Activated T-cell treated with anti-CD3 and anti-CD28 coated beads for 1 hour (primary cell): ENCODE results near the gene INS.

Experiments
- DNase-seq: peaks from one replicate; pipeline ENCODE4 v3.0.0-alpha.2; 2020; ENCODE audit warnings: low read depth

Gene INS

DNA sequence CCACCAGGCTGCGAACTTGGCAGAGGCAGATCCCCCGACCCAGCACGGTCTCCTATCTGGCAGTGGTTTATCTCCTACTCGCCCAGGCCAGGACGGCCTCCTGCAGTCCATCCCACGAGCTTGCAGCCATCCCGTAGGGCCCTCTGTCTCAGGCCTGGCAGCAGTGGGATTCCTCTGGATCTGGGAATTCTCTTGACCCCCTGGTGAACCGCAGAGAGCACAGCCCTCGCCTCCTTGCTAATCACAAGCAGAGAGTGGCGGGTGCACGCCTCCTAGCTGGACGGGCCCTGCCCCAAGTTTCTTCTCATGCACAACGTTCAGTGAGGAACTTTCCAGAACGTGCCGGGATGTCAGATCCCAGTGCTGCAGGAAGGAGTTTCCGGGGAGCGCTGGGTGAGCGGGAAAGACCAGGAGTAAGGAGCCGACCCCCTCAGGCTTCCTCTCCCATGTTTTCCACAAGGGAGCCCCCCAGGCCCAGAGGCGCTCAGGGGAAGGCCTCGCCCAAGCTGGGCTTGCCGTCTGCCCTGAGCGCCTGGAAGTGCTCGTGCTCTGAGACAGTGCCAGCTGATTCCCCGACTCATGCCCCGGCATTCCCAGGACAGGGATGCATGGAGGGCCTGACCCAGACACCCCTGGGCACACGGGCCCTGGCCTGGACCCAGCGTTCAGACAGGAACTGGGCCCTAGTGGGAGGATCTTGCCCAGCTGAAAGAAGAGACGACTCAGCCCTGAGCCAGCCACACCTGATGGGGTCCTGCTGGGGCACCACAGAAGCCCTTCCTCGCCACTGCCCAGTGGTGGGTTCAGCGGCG, 46.4 kb downstream of the INS start:
- no peak for DNase-seq

DNA sequence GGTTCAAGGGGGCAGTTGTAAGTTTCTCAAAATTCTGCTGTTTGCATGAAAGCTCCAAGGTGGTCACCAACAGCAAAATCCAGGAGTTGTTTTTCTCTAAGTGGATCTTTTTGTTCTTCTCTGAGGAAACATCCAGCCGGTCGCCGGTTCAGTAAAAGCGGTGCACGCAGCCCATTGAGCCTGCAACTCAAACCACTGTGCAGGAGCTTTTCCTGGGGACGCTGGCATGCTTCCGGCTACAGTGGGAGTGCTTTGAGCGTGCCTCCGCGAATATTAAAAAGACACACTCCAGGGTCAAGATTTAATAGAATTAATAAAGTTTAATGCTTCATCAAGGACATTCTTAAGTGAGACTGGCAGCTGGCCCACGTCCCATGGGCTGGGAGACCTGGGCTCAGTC, 47.2 kb downstream of the INS start:
- DNase-seq = no peak

DNA sequence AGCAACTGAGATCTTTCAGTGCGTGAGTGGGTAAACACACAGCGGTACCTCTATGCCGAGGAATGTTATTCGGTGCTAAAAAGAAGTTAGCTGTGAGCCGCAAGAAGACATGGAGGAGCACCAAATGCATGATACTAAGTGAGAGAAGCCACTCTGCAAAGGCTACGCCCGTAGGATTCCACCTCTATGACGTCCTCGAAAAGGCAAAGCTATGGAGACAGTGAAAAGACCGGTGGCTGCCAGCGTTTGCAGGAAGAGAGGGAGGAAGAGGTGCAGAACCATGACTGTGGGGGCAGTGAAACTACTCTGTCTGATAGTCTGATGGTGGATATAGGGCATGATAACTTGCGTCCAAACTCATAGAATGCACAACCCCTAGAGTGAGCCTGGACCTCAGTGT, 50.5 kb downstream of the INS start:
- no peak for DNase-seq
